Astrocyte (in vitro differentiated cells and primary cell): ENCODE data around the gene PCK2. TPM values are rescaled to one million over a fixed set of nuclear protein-coding genes. Genes with fewer than 3 reads are reported as not detected.
A peak's percentile ranks its signal among the peaks of the same experiment; 100 is the strongest.

ENCODE experiments used
- DNase-seq: peaks from one replicate; pipeline ENCODE4 v3.0.0-alpha.2; 2010; ENCODE audit warnings: low read depth
- FAIRE-seq: peaks from 2 replicates; lab custom pipeline; 2011; peaks lifted over from hg19 to GRCh38; lab: Jason Lieb, UNC
- H2AFZ ChIP-seq: 2 replicates; pipeline ENCODE4 v1.6.0; 2012; ENCODE audit warnings: low read depth, low read length, inconsistent platforms
- H3K27ac ChIP-seq: 2 replicates; pipeline ENCODE4 v1.5.1; 2011; ENCODE audit warnings: low read depth, low read length, inconsistent platforms
- H3K27me3 ChIP-seq: 2 replicates; pipeline ENCODE4 v1.6.0; 2011; ENCODE audit warnings: low read length, inconsistent platforms; ENCODE audit not compliant: insufficient read depth
- H3K36me3 ChIP-seq: 2 replicates; pipeline ENCODE4 v1.5.1; 2011; ENCODE audit warnings: low read length, inconsistent platforms; ENCODE audit not compliant: insufficient read depth
- H3K4me1 ChIP-seq: 2 replicates; pipeline ENCODE4 v1.5.1; 2011; ENCODE audit warnings: low read length, inconsistent platforms; ENCODE audit not compliant: insufficient read depth
- H3K4me2 ChIP-seq: 2 replicates; pipeline ENCODE4 v1.6.0; 2012; ENCODE audit warnings: low read length, inconsistent platforms
- H3K4me3 ChIP-seq: 2 replicates; pipeline ENCODE4 v1.5.1; 2011; ENCODE audit warnings: low read depth, mild to moderate bottlenecking, low read length, inconsistent platforms; ENCODE audit not compliant: insufficient read depth
- H3K79me2 ChIP-seq: 2 replicates; pipeline ENCODE4 v1.6.0; 2012; ENCODE audit warnings: mild to moderate bottlenecking, low read length, inconsistent platforms; ENCODE audit not compliant: insufficient read depth
- H3K9ac ChIP-seq: 2 replicates; pipeline ENCODE4 v1.6.0; 2012; ENCODE audit warnings: mild to moderate bottlenecking, low read length, inconsistent platforms
- H3K9me3 ChIP-seq: 2 replicates; pipeline ENCODE4 v1.5.1; 2012; ENCODE audit warnings: low read depth, mild to moderate bottlenecking, low read length, inconsistent platforms; ENCODE audit not compliant: insufficient read depth
- H4K20me1 ChIP-seq: 2 replicates; pipeline ENCODE4 v1.6.0; 2012; ENCODE audit warnings: low read length, inconsistent platforms; ENCODE audit not compliant: insufficient read depth
- H3K27ac Mint-ChIP-seq: one replicate; pipeline ENCODE4 v1.8.0; 2021; ENCODE audit warnings: mild to moderate bottlenecking, mixed read lengths; ENCODE audit not compliant: unreplicated experiment
- H3K27me3 Mint-ChIP-seq: one replicate; pipeline ENCODE4 v1.8.0; 2021; ENCODE audit warnings: low read depth, mixed read lengths; ENCODE audit not compliant: unreplicated experiment
- H3K36me3 Mint-ChIP-seq: one replicate; pipeline ENCODE4 v1.8.0; 2021; ENCODE audit warnings: low read depth, mixed read lengths; ENCODE audit not compliant: unreplicated experiment
- H3K4me1 Mint-ChIP-seq: one replicate; pipeline ENCODE4 v1.8.0; 2021; ENCODE audit warnings: low read depth, mixed read lengths; ENCODE audit not compliant: unreplicated experiment
- H3K4me3 Mint-ChIP-seq: one replicate; pipeline ENCODE4 v1.8.0; 2021; ENCODE audit warnings: mild to moderate bottlenecking, moderate library complexity, mixed read lengths; ENCODE audit not compliant: unreplicated experiment
- H3K9me3 Mint-ChIP-seq: one replicate; pipeline ENCODE4 v1.8.0; 2021; ENCODE audit warnings: mild to moderate bottlenecking, mixed read lengths; ENCODE audit not compliant: unreplicated experiment
- CTCF ChIP-seq: IDR thresholded peaks from 2 replicates; pipeline ENCODE4 v1.5.1; 2011; ENCODE audit warnings: low read depth, mild to moderate bottlenecking, inconsistent platforms, low read length, moderate library complexity; ENCODE audit not compliant: insufficient read depth
- EZH2 ChIP-seq: IDR thresholded peaks from 2 replicates; pipeline ENCODE4 v1.6.1; 2012; ENCODE audit warnings: mild to moderate bottlenecking, low read length, inconsistent platforms; ENCODE audit not compliant: insufficient read depth
- total RNA-seq: library from RNA; stranded (reverse); gene quantifications from 2 replicates; pipeline ENCODE4 v1.2.1, GENCODE V29; 2021

Gene PCK2
- total RNA-seq, 1 donor from 2014 or later, result 73.8 TPM

- peaks cover 19% of the 10 kb centered on the region for H3K4me1 Mint-ChIP-seq
- no peaks in the 10 kb centered on the region for H3K9me3 Mint-ChIP-seq
- Histone ChIP-seq H3K9me3 (no peaks in the 10 kb centered on the region), H3K27me3 (no peaks in the 10 kb centered on the region), H3K79me2 (peaks cover 28% of the 10 kb centered on the region), H3K4me3 (peak overlapping the region; percentile 74), H4K20me1 (peaks cover 16% of the 10 kb centered on the region), H3K9ac (peak overlapping the region; percentile 62), H3K36me3 (peaks cover 8% of the 10 kb centered on the region), H3K4me1 (peaks cover 9% of the 10 kb centered on the region), H2AFZ (peak overlapping the region; percentile 91), H3K27ac (no peak overlapping the region), H3K4me2 (peak overlapping the region; percentile 89)
- TF ChIP-seq EZH2 (no peak), CTCF (no peak)
- peak overlapping the region; percentile 83 for H3K4me3 Mint-ChIP-seq
- peaks cover 21% of the 10 kb centered on the region for H3K36me3 Mint-ChIP-seq
- FAIRE-seq, result no peak
- no peak overlapping the region for H3K27ac Mint-ChIP-seq
- DNase-seq, result no peak
- H3K27me3 Mint-ChIP-seq, result peaks cover 7% of the 10 kb centered on the region
These were observed 41.4 kb downstream of the PCK2 start for GRCh38 chr14:24135584-24135833.

- H3K27ac ChIP-seq, result peak within 1 kb of the TSS; percentile 66
- H3K36me3 ChIP-seq, result peaks cover 8% of the 10 kb centered on the region
- TF ChIP-seq CTCF (no peak), EZH2 (no peak)
- peaks cover 16% of the 10 kb centered on the region for H4K20me1 ChIP-seq
- H3K4me1 ChIP-seq, result peaks cover 9% of the 10 kb centered on the region
- peaks cover 34% of the 10 kb centered on the region for H3K79me2 ChIP-seq
- Mint-ChIP-seq H3K4me1 (peaks cover 19% of the 10 kb centered on the region), H3K4me3 (peak within 1 kb of the TSS; percentile 86), H3K9me3 (no peaks in the 10 kb centered on the region), H3K36me3 (peaks cover 21% of the 10 kb centered on the region), H3K27ac (no peak within 1 kb of the TSS), H3K27me3 (peaks cover 3% of the 10 kb centered on the region)
- H3K9ac ChIP-seq, result peak within 1 kb of the TSS; percentile 89
- peak; percentile 67 for DNase-seq
- no peaks in the 10 kb centered on the region for H3K27me3 ChIP-seq
- H2AFZ ChIP-seq, result peak within 1 kb of the TSS; percentile 92
- peak within 1 kb of the TSS; percentile 74 for H3K4me3 ChIP-seq
- H3K4me2 ChIP-seq, result peak within 1 kb of the TSS; percentile 89
- no peaks in the 10 kb centered on the region for H3K9me3 ChIP-seq
- no peak for FAIRE-seq
These were observed 41.9 kb downstream of the PCK2 start, which contains the start of gene PSME1 for GRCh38 chr14:24135834-24136683. Gene PSME1, plus strand, starts transcription at chr14:24136194. Its CDS starts 69 bp downstream, at chr14:24136263.
